Astrocyte (in vitro differentiated cells and primary cell): ENCODE results near the gene PDCD10. TPM values are rescaled to one million over a fixed set of nuclear protein-coding genes. Genes with fewer than 3 reads are reported as not detected.

ENCODE experiments used
- DNase-seq: peaks from one replicate; pipeline ENCODE4 v3.0.0-alpha.2; 2010; ENCODE audit warnings: low read depth
- FAIRE-seq: peaks from 2 replicates; lab custom pipeline; 2011; peaks lifted over from hg19 to GRCh38; lab: Jason Lieb, UNC
- H2AFZ ChIP-seq: 2 replicates; pipeline ENCODE4 v1.6.0; 2012; ENCODE audit warnings: low read depth, low read length, inconsistent platforms
- H3K27ac ChIP-seq: 2 replicates; pipeline ENCODE4 v1.5.1; 2011; ENCODE audit warnings: low read depth, low read length, inconsistent platforms
- H3K27me3 ChIP-seq: 2 replicates; pipeline ENCODE4 v1.6.0; 2011; ENCODE audit warnings: low read length, inconsistent platforms; ENCODE audit not compliant: insufficient read depth
- H3K36me3 ChIP-seq: 2 replicates; pipeline ENCODE4 v1.5.1; 2011; ENCODE audit warnings: low read length, inconsistent platforms; ENCODE audit not compliant: insufficient read depth
- H3K4me1 ChIP-seq: 2 replicates; pipeline ENCODE4 v1.5.1; 2011; ENCODE audit warnings: low read length, inconsistent platforms; ENCODE audit not compliant: insufficient read depth
- H3K4me2 ChIP-seq: 2 replicates; pipeline ENCODE4 v1.6.0; 2012; ENCODE audit warnings: low read length, inconsistent platforms
- H3K4me3 ChIP-seq: 2 replicates; pipeline ENCODE4 v1.5.1; 2011; ENCODE audit warnings: low read depth, mild to moderate bottlenecking, low read length, inconsistent platforms; ENCODE audit not compliant: insufficient read depth
- H3K79me2 ChIP-seq: 2 replicates; pipeline ENCODE4 v1.6.0; 2012; ENCODE audit warnings: mild to moderate bottlenecking, low read length, inconsistent platforms; ENCODE audit not compliant: insufficient read depth
- H3K9ac ChIP-seq: 2 replicates; pipeline ENCODE4 v1.6.0; 2012; ENCODE audit warnings: mild to moderate bottlenecking, low read length, inconsistent platforms
- H3K9me3 ChIP-seq: 2 replicates; pipeline ENCODE4 v1.5.1; 2012; ENCODE audit warnings: low read depth, mild to moderate bottlenecking, low read length, inconsistent platforms; ENCODE audit not compliant: insufficient read depth
- H4K20me1 ChIP-seq: 2 replicates; pipeline ENCODE4 v1.6.0; 2012; ENCODE audit warnings: low read length, inconsistent platforms; ENCODE audit not compliant: insufficient read depth
- H3K27ac Mint-ChIP-seq: one replicate; pipeline ENCODE4 v1.8.0; 2021; ENCODE audit warnings: mild to moderate bottlenecking, mixed read lengths; ENCODE audit not compliant: unreplicated experiment
- H3K27me3 Mint-ChIP-seq: one replicate; pipeline ENCODE4 v1.8.0; 2021; ENCODE audit warnings: low read depth, mixed read lengths; ENCODE audit not compliant: unreplicated experiment
- H3K36me3 Mint-ChIP-seq: one replicate; pipeline ENCODE4 v1.8.0; 2021; ENCODE audit warnings: low read depth, mixed read lengths; ENCODE audit not compliant: unreplicated experiment
- H3K4me1 Mint-ChIP-seq: one replicate; pipeline ENCODE4 v1.8.0; 2021; ENCODE audit warnings: low read depth, mixed read lengths; ENCODE audit not compliant: unreplicated experiment
- H3K4me3 Mint-ChIP-seq: one replicate; pipeline ENCODE4 v1.8.0; 2021; ENCODE audit warnings: mild to moderate bottlenecking, moderate library complexity, mixed read lengths; ENCODE audit not compliant: unreplicated experiment
- H3K9me3 Mint-ChIP-seq: one replicate; pipeline ENCODE4 v1.8.0; 2021; ENCODE audit warnings: mild to moderate bottlenecking, mixed read lengths; ENCODE audit not compliant: unreplicated experiment
- EZH2 ChIP-seq: IDR thresholded peaks from 2 replicates; pipeline ENCODE4 v1.6.1; 2012; ENCODE audit warnings: mild to moderate bottlenecking, low read length, inconsistent platforms; ENCODE audit not compliant: insufficient read depth
- total RNA-seq: library from RNA; stranded (reverse); gene quantifications from 2 replicates; pipeline ENCODE4 v1.2.1, GENCODE V29; 2021
- TF ChIP-seq, protein P1 (sequence below): IDR thresholded peaks from 2 replicates; pipeline ENCODE4 v1.5.1; 2011; ENCODE audit warnings: low read depth, mild to moderate bottlenecking, inconsistent platforms, low read length, moderate library complexity; ENCODE audit not compliant: insufficient read depth

PDCD10 gene
- total RNA-seq, 1 donor from 2014 or later = 66.9 TPM

DNA sequence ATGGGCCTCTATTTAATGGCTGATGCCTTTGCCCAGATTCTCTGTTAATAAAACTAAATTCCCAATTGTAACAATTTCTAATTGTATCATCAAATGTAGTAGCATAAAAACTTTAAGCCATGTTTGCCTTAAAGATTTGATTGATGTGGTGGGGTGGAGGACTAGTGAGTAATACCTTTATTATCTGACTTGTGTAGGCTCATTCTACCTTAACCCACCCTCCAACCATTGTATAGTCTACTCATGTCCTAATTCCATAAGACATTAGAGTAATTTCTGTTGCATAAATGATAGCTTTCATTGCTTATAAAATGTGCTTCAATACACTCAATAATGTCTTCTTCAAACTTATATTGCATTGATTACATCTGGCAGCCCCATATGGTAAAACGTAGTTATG, 26.6 kb upstream of the PDCD10 start:
- FAIRE-seq (no peak), DNase-seq (no peak)
- Mint-ChIP-seq H3K4me3 (no peak overlapping the region), H3K36me3 (peaks cover 4% of the 10 kb centered on the region), H3K27ac (no peak overlapping the region), H3K4me1 (no peaks in the 10 kb centered on the region), H3K9me3 (peaks cover 10% of the 10 kb centered on the region), H3K27me3 (peaks cover 4% of the 10 kb centered on the region)
- H3K4me2 ChIP-seq = no peak overlapping the region
- no peaks in the 10 kb centered on the region for H3K9me3 ChIP-seq
- H3K9ac ChIP-seq = no peak overlapping the region
- H3K79me2 ChIP-seq = no peaks in the 10 kb centered on the region
- TF ChIP-seq, protein P1, sequence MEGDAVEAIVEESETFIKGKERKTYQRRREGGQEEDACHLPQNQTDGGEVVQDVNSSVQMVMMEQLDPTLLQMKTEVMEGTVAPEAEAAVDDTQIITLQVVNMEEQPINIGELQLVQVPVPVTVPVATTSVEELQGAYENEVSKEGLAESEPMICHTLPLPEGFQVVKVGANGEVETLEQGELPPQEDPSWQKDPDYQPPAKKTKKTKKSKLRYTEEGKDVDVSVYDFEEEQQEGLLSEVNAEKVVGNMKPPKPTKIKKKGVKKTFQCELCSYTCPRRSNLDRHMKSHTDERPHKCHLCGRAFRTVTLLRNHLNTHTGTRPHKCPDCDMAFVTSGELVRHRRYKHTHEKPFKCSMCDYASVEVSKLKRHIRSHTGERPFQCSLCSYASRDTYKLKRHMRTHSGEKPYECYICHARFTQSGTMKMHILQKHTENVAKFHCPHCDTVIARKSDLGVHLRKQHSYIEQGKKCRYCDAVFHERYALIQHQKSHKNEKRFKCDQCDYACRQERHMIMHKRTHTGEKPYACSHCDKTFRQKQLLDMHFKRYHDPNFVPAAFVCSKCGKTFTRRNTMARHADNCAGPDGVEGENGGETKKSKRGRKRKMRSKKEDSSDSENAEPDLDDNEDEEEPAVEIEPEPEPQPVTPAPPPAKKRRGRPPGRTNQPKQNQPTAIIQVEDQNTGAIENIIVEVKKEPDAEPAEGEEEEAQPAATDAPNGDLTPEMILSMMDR = no peak
- TF ChIP-seq EZH2 = no peak
- no peak overlapping the region for H2AFZ ChIP-seq
- H3K27me3 ChIP-seq = no peaks in the 10 kb centered on the region
- no peaks in the 10 kb centered on the region for H4K20me1 ChIP-seq
- H3K36me3 ChIP-seq = no peaks in the 10 kb centered on the region
- H3K4me3 ChIP-seq = no peak overlapping the region
- no peaks in the 10 kb centered on the region for H3K4me1 ChIP-seq
- no peak overlapping the region for H3K27ac ChIP-seq

DNA sequence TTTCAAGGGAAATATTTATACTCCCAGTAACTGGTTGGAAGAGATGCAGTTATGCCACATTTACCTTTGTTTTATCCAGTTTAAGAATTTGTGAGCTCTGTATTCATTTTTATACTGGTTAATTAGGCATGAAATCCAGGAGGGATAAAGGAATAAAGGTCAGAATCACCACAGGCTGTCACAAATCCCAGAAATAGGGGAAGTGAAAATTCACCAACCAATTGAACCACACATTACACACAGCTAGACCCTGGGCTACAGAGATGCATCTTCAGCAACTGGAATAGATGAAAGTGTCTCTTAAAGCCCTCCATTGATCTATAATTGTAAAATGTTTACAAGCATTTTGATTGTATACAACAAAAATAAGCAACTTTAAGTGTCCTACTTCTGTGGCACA, 19.4 kb upstream of the PDCD10 start:
- Mint-ChIP-seq H3K4me1 (no peaks in the 10 kb centered on the region), H3K9me3 (peaks cover 3% of the 10 kb centered on the region), H3K4me3 (no peak overlapping the region), H3K27me3 (no peaks in the 10 kb centered on the region), H3K36me3 (no peaks in the 10 kb centered on the region), H3K27ac (no peak overlapping the region)
- Histone ChIP-seq H4K20me1 (no peaks in the 10 kb centered on the region), H3K9ac (no peak overlapping the region), H3K27ac (no peak overlapping the region), H3K4me1 (no peaks in the 10 kb centered on the region), H2AFZ (no peak overlapping the region), H3K36me3 (no peaks in the 10 kb centered on the region), H3K4me3 (no peak overlapping the region), H3K4me2 (no peak overlapping the region), H3K9me3 (no peaks in the 10 kb centered on the region), H3K79me2 (no peaks in the 10 kb centered on the region), H3K27me3 (no peaks in the 10 kb centered on the region)
- DNase-seq = no peak
- TF ChIP-seq, protein P1 = no peak
- no peak for TF ChIP-seq EZH2
- no peak for FAIRE-seq

DNA sequence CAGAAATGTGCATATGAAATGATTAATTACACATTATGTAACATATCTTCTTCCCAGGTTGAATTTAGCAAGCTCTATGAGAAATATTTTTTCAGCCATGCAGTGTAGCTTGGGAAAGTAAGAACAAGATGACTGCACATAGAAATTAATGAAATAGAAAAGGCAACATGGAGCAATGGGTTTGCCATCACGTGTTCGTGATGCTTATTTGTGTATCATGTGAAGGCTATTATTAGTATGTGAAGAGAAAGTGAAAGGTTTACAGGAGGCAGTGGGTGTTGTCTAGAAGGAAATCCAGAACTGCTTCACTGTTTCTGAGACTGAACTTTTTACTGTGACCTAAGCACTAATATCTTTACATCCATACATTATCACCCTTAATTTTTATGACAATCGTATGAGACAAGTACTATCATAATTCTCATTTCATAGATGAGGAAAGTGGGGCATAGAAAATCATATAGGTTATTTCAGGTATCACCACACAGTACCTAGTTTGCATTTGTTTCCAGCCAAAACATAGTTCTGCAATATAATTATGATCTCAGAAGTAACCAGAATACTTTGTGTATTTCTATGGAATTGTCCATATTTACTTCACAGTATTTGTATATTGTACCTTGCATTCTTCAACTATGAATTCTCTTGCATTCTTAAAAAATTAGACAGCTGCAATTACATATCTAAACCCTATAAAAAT, 15.7 kb upstream of the PDCD10 start:
- DNase-seq (no peak), FAIRE-seq (no peak)
- no peaks in the 10 kb centered on the region for H3K4me1 ChIP-seq
- no peaks in the 10 kb centered on the region for H4K20me1 ChIP-seq
- H3K9ac ChIP-seq = no peak overlapping the region
- no peak overlapping the region for H3K4me3 Mint-ChIP-seq
- H3K4me2 ChIP-seq = no peak overlapping the region
- H3K27ac ChIP-seq = no peak overlapping the region
- H3K27ac Mint-ChIP-seq = no peak overlapping the region
- no peaks in the 10 kb centered on the region for H3K27me3 ChIP-seq
- no peaks in the 10 kb centered on the region for H3K79me2 ChIP-seq
- no peaks in the 10 kb centered on the region for H3K36me3 ChIP-seq
- H2AFZ ChIP-seq = no peak overlapping the region
- no peaks in the 10 kb centered on the region for H3K9me3 ChIP-seq
- peaks cover 3% of the 10 kb centered on the region for H3K9me3 Mint-ChIP-seq
- H3K4me1 Mint-ChIP-seq = no peaks in the 10 kb centered on the region
- H3K4me3 ChIP-seq = no peak overlapping the region
- TF ChIP-seq, protein P1 = no peak
- TF ChIP-seq EZH2 = no peak
- H3K27me3 Mint-ChIP-seq = no peaks in the 10 kb centered on the region
- H3K36me3 Mint-ChIP-seq = no peaks in the 10 kb centered on the region
